IMR-90 (cell line): ENCODE results near the gene SIGLEC7. TPM values are rescaled to one million over a fixed set of nuclear protein-coding genes. Genes with fewer than 3 reads are reported as not detected.

Experiments
- ATAC-seq: fragments of 200-7000 bp; cut with Tn5 transposase; 2 replicates; pipeline ENCODE4 v1.9.1; 2020; ENCODE audit warnings: low read depth, mild to moderate bottlenecking, moderate library complexity
- BruUV-seq: library from RNA; stranded (reverse); fragments of 400-500 nt; replicated peaks from 2 replicates; lab custom pipeline; 2021; lab: Mats Ljungman, UMichigan
- CTCF ChIA-PET: fragments of 300-600 bp; formaldehyde crosslinking; extraction: SDS; loops from one replicate; lab custom pipeline; 2021; ENCODE audit warnings: antibody characterized with exemption; lab: Yijun Ruan, JAX
- POLR2A ChIA-PET: fragments of 300-600 bp; sonication (Branson Sonifier 250); formaldehyde crosslinking; loops from one replicate; lab custom pipeline; 2022; ENCODE audit warnings: antibody characterized with exemption; ENCODE audit not compliant: unreplicated experiment; lab: Charles Lee
- DNase-seq: peaks from one replicate; pipeline ENCODE4 v3.0.0; 2013
- H2AFZ ChIP-seq: replicated peaks from 2 replicates; pipeline ENCODE3; 2013; ENCODE audit warnings: low read length, mild to moderate bottlenecking; ENCODE audit not compliant: poor library complexity
- H2AK5ac ChIP-seq: 2 replicates; pipeline ENCODE4 v1.6.1; 2013; ENCODE audit warnings: low read depth, low read length, inconsistent platforms
- H2AK9ac ChIP-seq: replicated peaks from 2 replicates; pipeline ENCODE3; 2013; ENCODE audit warnings: mild to moderate bottlenecking, low read depth, low read length, moderate library complexity; ENCODE audit not compliant: poor library complexity
- H2BK120ac ChIP-seq: 2 replicates; pipeline ENCODE4 v1.6.1; 2013; ENCODE audit warnings: low read depth, low read length, inconsistent platforms
- H2BK15ac ChIP-seq: 3 replicates; pipeline ENCODE4 v1.6.1; 2013; ENCODE audit warnings: low read depth, low read length, inconsistent platforms
- H2BK20ac ChIP-seq: 2 replicates; pipeline ENCODE4 v1.6.1; 2013; ENCODE audit warnings: low read depth, mild to moderate bottlenecking, inconsistent platforms, low read length, moderate library complexity
- H2BK5ac ChIP-seq: 2 replicates; pipeline ENCODE4 v1.6.1; 2013; ENCODE audit warnings: mild to moderate bottlenecking, low read depth, low read length, inconsistent platforms; ENCODE audit not compliant: poor library complexity, severe bottlenecking
- H3K14ac ChIP-seq: replicated peaks from 2 replicates; pipeline ENCODE4 v1.6.1; 2013; ENCODE audit warnings: low read depth, low read length, inconsistent platforms
- H3K18ac ChIP-seq: 2 replicates; pipeline ENCODE4 v1.6.1; 2013; ENCODE audit warnings: low read depth, low read length, control low read depth
- H3K23ac ChIP-seq: 2 replicates; pipeline ENCODE4 v1.6.1; 2013; ENCODE audit warnings: low read depth, low read length, inconsistent platforms
- H3K27ac ChIP-seq: 2 replicates; pipeline ENCODE4 v1.5.1; 2013; ENCODE audit warnings: mild to moderate bottlenecking, control low read depth, low read length; ENCODE audit not compliant: insufficient read depth
- H3K27me3 ChIP-seq: 2 replicates; pipeline ENCODE4 v1.6.1; 2013; ENCODE audit warnings: low read length; ENCODE audit not compliant: control insufficient read depth, insufficient read depth
- H3K36me3 ChIP-seq: 2 replicates; pipeline ENCODE4 v1.6.1; 2013; ENCODE audit warnings: low read length, mixed read lengths; ENCODE audit not compliant: control insufficient read depth, insufficient read depth
- H3K4ac ChIP-seq: 2 replicates; pipeline ENCODE4 v1.6.1; 2013; ENCODE audit warnings: low read depth, low read length, inconsistent platforms
- H3K4me1 ChIP-seq: 2 replicates; pipeline ENCODE4 v1.6.1; 2013; ENCODE audit warnings: low read length, mixed read lengths; ENCODE audit not compliant: control insufficient read depth, insufficient read depth
- H3K4me2 ChIP-seq: 2 replicates; pipeline ENCODE4 v1.6.1; 2013; ENCODE audit warnings: low read depth, mild to moderate bottlenecking, control low read depth, low read length, moderate library complexity
- H3K4me3 ChIP-seq: 2 replicates; pipeline ENCODE4 v1.5.1; 2013; ENCODE audit warnings: low read depth, mild to moderate bottlenecking, control low read depth, low read length, moderate library complexity; ENCODE audit not compliant: insufficient read depth
- H3K56ac ChIP-seq: 2 replicates; pipeline ENCODE4 v1.6.1; 2013; ENCODE audit warnings: low read length, inconsistent platforms; ENCODE audit not compliant: insufficient read depth; ENCODE audit errors: extremely low read depth
- H3K79me1 ChIP-seq, 2 experiments: 2 replicates each; pipeline ENCODE4 v1.6.1; 2013; ENCODE audit warnings: low read length in 2 of 2, inconsistent platforms in 1 of 2, low read depth in 1 of 2
- H3K9ac ChIP-seq: 2 replicates; pipeline ENCODE4 v1.6.1; 2013; ENCODE audit warnings: low read depth, low read length, control low read depth
- H3K9me1 ChIP-seq: 2 replicates; pipeline ENCODE4 v1.6.1; 2013; ENCODE audit warnings: low read length, inconsistent platforms; ENCODE audit not compliant: insufficient read depth
- H3K9me3 ChIP-seq: 2 replicates; pipeline ENCODE4 v1.6.1; 2013; ENCODE audit warnings: low read length; ENCODE audit not compliant: control insufficient read depth, insufficient read depth
- H4K20me1 ChIP-seq: 2 replicates; pipeline ENCODE4 v1.6.1; 2013; ENCODE audit warnings: low read length, inconsistent platforms; ENCODE audit not compliant: insufficient read depth
- H4K5ac ChIP-seq: 2 replicates; pipeline ENCODE4 v1.6.1; 2013; ENCODE audit warnings: mild to moderate bottlenecking, low read depth, low read length, control low read depth
- H4K8ac ChIP-seq, 2 experiments: 2 replicates each; pipeline ENCODE4 v1.6.1; 2013; ENCODE audit warnings: low read depth in 2 of 2, low read length in 2 of 2, control low read depth in 1 of 2, inconsistent platforms in 1 of 2
- H4K91ac ChIP-seq: 2 replicates; pipeline ENCODE4 v1.6.1; 2013; ENCODE audit warnings: low read depth, low read length, inconsistent platforms; ENCODE audit not compliant: insufficient read depth
- BHLHE40 ChIP-seq: fragments of 150-350 bp; IDR thresholded peaks from 2 replicates; pipeline ENCODE4 v1.6.1; 2016; ENCODE audit warnings: mild to moderate bottlenecking, low read depth, low read length
- CEBPB ChIP-seq: IDR thresholded peaks from 2 replicates; pipeline ENCODE4 v1.6.1; 2012; ENCODE audit warnings: low read depth, low read length, improper control_type of control experiment
- CHD1 ChIP-seq: IDR thresholded peaks from 2 replicates; pipeline ENCODE4 v1.6.1; 2012; ENCODE audit warnings: low read depth, low read length, improper control_type of control experiment
- CTCF ChIP-seq: conservative IDR thresholded peaks from 2 replicates; pipeline ENCODE4 v1.5.1; 2012; ENCODE audit warnings: mild to moderate bottlenecking, low read depth, low read length, improper control_type of control experiment
- ELK1 ChIP-seq: fragments of 150-350 bp; IDR thresholded peaks from 2 replicates; pipeline ENCODE4 v1.6.1; 2016; ENCODE audit warnings: low read depth, mild to moderate bottlenecking, low read length, moderate library complexity, borderline replicate concordance
- FOS ChIP-seq: fragments of 150-350 bp; IDR thresholded peaks from 2 replicates; pipeline ENCODE4 v1.6.1; 2016; ENCODE audit warnings: low read depth, low read length
- MAFK ChIP-seq: IDR thresholded peaks from 2 replicates; pipeline ENCODE4 v1.6.1; 2012; ENCODE audit warnings: low read depth, low read length, improper control_type of control experiment
- MAZ ChIP-seq: IDR thresholded peaks from 2 replicates; pipeline ENCODE4 v1.6.1; 2012; ENCODE audit warnings: low read depth, mild to moderate bottlenecking, low read length, improper control_type of control experiment, moderate library complexity, borderline replicate concordance
- MXI1 ChIP-seq: IDR thresholded peaks from 2 replicates; pipeline ENCODE4 v1.6.1; 2012; ENCODE audit warnings: low read depth, mild to moderate bottlenecking, low read length, moderate library complexity, borderline replicate concordance
- NFE2L2 ChIP-seq: fragments of 150-350 bp; IDR thresholded peaks from 2 replicates; pipeline ENCODE4 v1.6.1; 2016; ENCODE audit warnings: low read depth, mild to moderate bottlenecking, low read length
- POLR2A ChIP-seq: IDR thresholded peaks from 2 replicates; pipeline ENCODE4 v1.6.1; 2012; ENCODE audit warnings: mild to moderate bottlenecking, low read depth, low read length
- RAD21 ChIP-seq: IDR thresholded peaks from 2 replicates; pipeline ENCODE4 v1.6.1; 2012; ENCODE audit warnings: low read length, improper control_type of control experiment
- RCOR1 ChIP-seq: IDR thresholded peaks from 2 replicates; pipeline ENCODE4 v1.6.1; 2012; ENCODE audit warnings: mild to moderate bottlenecking, low read length, improper control_type of control experiment; ENCODE audit not compliant: insufficient replicate concordance
- RFX5 ChIP-seq: IDR thresholded peaks from 2 replicates; pipeline ENCODE4 v1.8.0; 2012; ENCODE audit warnings: low read depth, mild to moderate bottlenecking, low read length, moderate library complexity
- SMC3 ChIP-seq: fragments of 150-350 bp; IDR thresholded peaks from 2 replicates; pipeline ENCODE4 v1.6.1; 2016; ENCODE audit warnings: low read depth, mild to moderate bottlenecking, antibody characterized with exemption, low read length, moderate library complexity
- WGBS, 2 experiments: methylation state at CpG; one replicate each; pipeline versions ENCODE4 v1.1.5 to v1.1.7; 2013; ENCODE audit warnings: missing lambda C conversion rate in 2 of 2; ENCODE audit not compliant: insufficient read length in 1 of 2; ENCODE audit errors: extremely low coverage in 2 of 2; 5-methylcytosine and 5-hydroxymethylcytosine counted together
- dilution Hi-C: fragments of 300-500 bp; cut with HindIII; formaldehyde crosslinking; loops from one replicate; pipeline ENCODE4 v1.14.3; 2018; ENCODE audit warnings: low sequenced_read_pairs; ENCODE audit not compliant: unreplicated experiment
- in situ Hi-C: fragments of 300-500 bp; cut with MboI; formaldehyde crosslinking; loops from 3 replicates; pipeline ENCODE4 v1.14.3; 2019; ENCODE audit warnings: low sequenced_read_pairs, inconsistent platforms, mixed read lengths
- intact Hi-C: fragments of 100-400 bp; cut with micrococcal nuclease; formaldehyde crosslinking; loops from 2 replicates; pipeline ENCODE4 v1.10.0; 2022
- polyA plus RNA-seq, 3 experiments: library from polyadenylated mRNA; depleted of rRNA; stranded (reverse); fragments of >200 nt; gene quantifications; 2 replicates each; pipeline ENCODE4 v1.2.3, GENCODE V29; 2012; ENCODE audit warnings: low replicate concordance in 1 of 3
- total RNA-seq: library from RNA; depleted of rRNA; stranded (reverse); fragments of >200 nt; gene quantifications from 2 replicates; pipeline ENCODE4 v1.2.3, GENCODE V29; 2012

The SIGLEC7 gene
- total and polyA plus RNA-seq, 2 of the 4 experiments (the other 2 are of a cell fraction): not detected

DNA sequence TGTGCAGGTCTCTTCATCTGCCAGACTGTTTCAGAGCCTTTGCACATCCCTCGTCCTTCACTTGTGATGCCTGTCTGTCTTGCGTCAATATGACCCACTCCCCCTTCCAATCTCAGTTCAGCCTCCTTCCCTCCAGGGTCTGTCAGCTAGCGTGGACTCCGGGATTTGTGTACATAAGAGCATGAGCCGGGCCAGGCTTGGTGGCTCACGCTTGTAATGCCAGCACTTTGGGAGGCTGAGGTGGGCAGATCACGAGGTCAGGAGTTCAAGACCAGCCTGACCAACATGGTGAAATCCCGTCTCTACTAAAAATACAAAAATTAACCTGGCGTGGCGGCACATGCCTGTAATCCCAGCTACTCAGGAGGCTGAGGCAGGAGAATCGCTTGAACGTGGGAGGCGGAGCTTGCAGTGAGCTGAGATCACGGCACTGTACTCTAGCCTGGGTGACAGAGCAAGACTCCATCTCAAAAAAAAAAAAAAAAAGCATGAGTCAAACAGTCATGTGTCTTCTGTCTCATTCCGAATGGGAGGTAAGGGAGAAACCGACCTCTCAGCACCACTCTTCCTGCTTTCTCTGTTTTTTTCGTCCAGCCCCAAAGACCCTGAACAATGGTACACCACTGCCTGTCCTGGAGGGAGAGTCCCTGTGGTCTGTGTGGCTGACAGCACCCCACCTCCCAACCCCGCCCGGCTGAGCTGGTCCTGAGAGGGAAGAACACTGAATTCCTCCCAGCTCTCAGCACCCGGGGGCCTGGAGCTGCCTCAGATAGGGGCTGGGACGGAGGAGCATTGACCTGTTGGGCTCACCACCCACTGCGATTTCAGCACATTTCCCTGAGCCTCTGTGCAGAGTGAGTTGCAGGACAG is 19.8 kb upstream of the SIGLEC7 start:
- Histone ChIP-seq H2BK20ac (no peak overlapping the region), H3K4ac (no peak overlapping the region), H3K56ac (no peak overlapping the region), H3K4me2 (no peak overlapping the region), H3K9me1 (no peaks in the 10 kb centered on the region), H3K27ac (no peak overlapping the region), H2AK9ac (no peak overlapping the region), H3K36me3 (no peaks in the 10 kb centered on the region), H2BK120ac (no peak overlapping the region), H4K91ac (no peak overlapping the region), H3K23ac (no peak overlapping the region), H3K9me3 (no peaks in the 10 kb centered on the region), H4K5ac (no peak overlapping the region), H3K27me3 (no peaks in the 10 kb centered on the region), H2BK15ac (no peak overlapping the region), H3K14ac (0 out of 2 replicates have a peak overlapping the region, but pooled peaks have one; percentile 41), H3K4me3 (no peak overlapping the region), H3K4me1 (no peaks in the 10 kb centered on the region), H4K20me1 (no peaks in the 10 kb centered on the region), H4K8ac (no peak overlapping the region), H3K9ac (no peak overlapping the region), H2AK5ac (no peak overlapping the region), H2BK5ac (no peak overlapping the region), H3K79me1 (no peaks in the 10 kb centered on the region), H2AFZ (peak overlapping the region; percentile 33), H3K18ac (no peak overlapping the region)
- 61% methylated on average over 5 of the region's 22 CpGs; no CpG with 5 or more reads in 1 of the 2 experiments for WGBS, 2 experiments
- in situ Hi-C loops (no loop called here), dilution Hi-C loops (no loop called here), intact Hi-C loops (no loop called here)
- CTCF ChIA-PET: no interaction called here
- POLR2A ChIA-PET: no interaction called here
- BruUV-seq: no TSS peak
- DNase-seq (no peak), ATAC-seq (no peak)
- TF ChIP-seq FOS: no peak
- TF ChIP-seq MAZ: no peak
- no peak for TF ChIP-seq CEBPB
- no peak for TF ChIP-seq MXI1
- TF ChIP-seq SMC3: no peak
- no peak for TF ChIP-seq POLR2A
- no peak for TF ChIP-seq CTCF
- no peak for TF ChIP-seq NFE2L2
- no peak for TF ChIP-seq CHD1
- no peak for TF ChIP-seq RFX5
- no peak for TF ChIP-seq RCOR1
- TF ChIP-seq BHLHE40: no peak
- TF ChIP-seq RAD21: no peak
- no peak for TF ChIP-seq ELK1
- no peak for TF ChIP-seq MAFK
